Measurements from ENCODE around the gene HM13.

HM13 gene

GRCh38 chr20:31564284-31564683, 50.0 kb downstream of the HM13 start:
- peaks cover 41% of the 10 kb centered on the region for H3K36me3 Mint-ChIP-seq (ENCODE audit: low read depth)
- no peak for DNase-seq
- peaks cover 19% of the 10 kb centered on the region for H3K4me1 Mint-ChIP-seq
- no peak overlapping the region for H3K4me3 Mint-ChIP-seq
- H3K27ac Mint-ChIP-seq = no peak overlapping the region
- peaks cover 2% of the 10 kb centered on the region for H3K27me3 Mint-ChIP-seq (ENCODE audit: low read depth, poor library complexity)
- H3K9me3 Mint-ChIP-seq = no peaks in the 10 kb centered on the region
- no peak for TF ChIP-seq CTCF (IDR thresholded peaks at IDR 0.05)

GRCh38 chr20:31565699-31566318, 51.6 kb downstream of the HM13 start:
- peaks cover 32% of the 10 kb centered on the region for H3K36me3 Mint-ChIP-seq (ENCODE audit: low read depth)
- no peaks in the 10 kb centered on the region for H3K9me3 Mint-ChIP-seq
- peaks cover 26% of the 10 kb centered on the region for H3K4me1 Mint-ChIP-seq
- H3K27ac Mint-ChIP-seq = no peak overlapping the region
- DNase-seq = no peak
- peaks cover 2% of the 10 kb centered on the region for H3K27me3 Mint-ChIP-seq (ENCODE audit: low read depth, poor library complexity)
- TF ChIP-seq CTCF (IDR thresholded peaks at IDR 0.05) = no peak
- H3K4me3 Mint-ChIP-seq = no peak overlapping the region

GRCh38 chr20:31566319-31566657, 52.0 kb downstream of the HM13 start:
- Mint-ChIP-seq H3K4me3 (no peak overlapping the region), H3K36me3 (ENCODE audit: low read depth) (peaks cover 27% of the 10 kb centered on the region), H3K4me1 (peaks cover 28% of the 10 kb centered on the region), H3K27me3 (ENCODE audit: low read depth, poor library complexity) (peaks cover 2% of the 10 kb centered on the region), H3K27ac (no peak overlapping the region), H3K9me3 (no peaks in the 10 kb centered on the region)
- no peak for TF ChIP-seq CTCF (IDR thresholded peaks at IDR 0.05)
- no peak for DNase-seq

GRCh38 chr20:31566658-31567379, 52.6 kb downstream of the HM13 start:
- H3K9me3 Mint-ChIP-seq = no peaks in the 10 kb centered on the region
- H3K4me3 Mint-ChIP-seq = no peak overlapping the region
- no peak for TF ChIP-seq CTCF (IDR thresholded peaks at IDR 0.05)
- H3K4me1 Mint-ChIP-seq = peaks cover 33% of the 10 kb centered on the region
- peaks cover 22% of the 10 kb centered on the region for H3K36me3 Mint-ChIP-seq (ENCODE audit: low read depth)
- no peak for DNase-seq
- peaks cover 2% of the 10 kb centered on the region for H3K27me3 Mint-ChIP-seq (ENCODE audit: low read depth, poor library complexity)
- H3K27ac Mint-ChIP-seq = peak overlapping the region; percentile 94

GRCh38 chr20:31567380-31567720, 53.1 kb downstream of the HM13 start:
- peaks cover 39% of the 10 kb centered on the region for H3K4me1 Mint-ChIP-seq
- H3K4me3 Mint-ChIP-seq = no peak overlapping the region
- no peak for TF ChIP-seq CTCF (IDR thresholded peaks at IDR 0.05)
- peaks cover 2% of the 10 kb centered on the region for H3K27me3 Mint-ChIP-seq (ENCODE audit: low read depth, poor library complexity)
- no peaks in the 10 kb centered on the region for H3K9me3 Mint-ChIP-seq
- DNase-seq = no peak
- peak overlapping the region; percentile 94 for H3K27ac Mint-ChIP-seq
- peaks cover 19% of the 10 kb centered on the region for H3K36me3 Mint-ChIP-seq (ENCODE audit: low read depth)
